ENCODE measurements around the gene DR1.

The DR1 gene

GRCh38 chr1:93345633-93346420, at the start of gene DR1:
Gene DR1 (plus strand): TSS chr1:93345907. CDS start chr1:93346646, 739 bp downstream.
- peak; percentile 77 to 88 (median 86) for DNase-seq (ENCODE audit: low read depth in 2 of 3, low spot score in 2 of 3)

GRCh38 chr1:93296555-93297154, 49.1 kb upstream of the DR1 start:
- no peak for DNase-seq (ENCODE audit: low read depth in 2 of 3, low spot score in 2 of 3)

GRCh38 chr1:93301131-93301530, 44.6 kb upstream of the DR1 start:
- no peak for DNase-seq (ENCODE audit: low read depth in 2 of 3, low spot score in 2 of 3)

DNA sequence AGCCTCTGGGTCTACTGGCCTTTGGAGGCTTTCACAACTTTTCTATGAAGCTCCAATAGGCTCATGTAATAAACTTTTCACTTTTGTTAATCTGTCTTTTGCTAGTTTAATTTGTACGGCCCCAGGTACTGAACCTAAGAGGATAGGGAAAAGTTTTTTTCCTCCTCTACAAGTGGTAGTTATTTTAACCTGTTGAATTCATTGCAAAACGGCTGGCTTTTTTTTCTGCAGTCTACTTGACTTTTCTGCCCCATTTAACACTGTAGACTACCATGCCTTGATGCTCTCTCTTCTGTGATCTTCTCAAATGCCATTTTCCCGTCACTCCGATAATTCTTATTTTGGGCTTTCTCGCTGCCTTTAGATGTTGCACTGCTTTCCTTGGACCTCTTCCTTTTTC, 43.6 kb upstream of the DR1 start:
- DNase-seq (ENCODE audit: low read depth in 2 of 3, low spot score in 2 of 3), result no peak

DNA sequence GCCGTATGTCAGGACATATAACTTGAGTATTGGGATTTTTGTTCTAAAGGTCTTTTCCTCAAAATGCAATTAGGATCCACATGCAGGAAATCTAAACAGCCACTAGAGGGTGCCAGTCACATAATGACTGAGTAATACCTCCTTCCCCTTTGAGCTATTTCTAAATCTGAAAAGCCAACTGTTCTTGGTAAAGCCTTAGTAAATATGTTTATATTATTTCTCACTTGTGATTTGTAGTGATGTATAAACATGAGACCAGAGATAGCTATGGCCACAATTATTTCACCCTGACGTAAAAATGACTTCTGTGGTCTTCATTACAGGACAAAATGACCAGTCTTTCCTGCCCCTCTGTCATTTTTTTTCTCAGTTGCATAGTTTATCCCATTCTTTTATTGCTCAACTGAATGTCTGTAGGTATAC, 41.0 kb upstream of the DR1 start:
- no peak for DNase-seq (ENCODE audit: low read depth in 2 of 3, low spot score in 2 of 3)

DNA sequence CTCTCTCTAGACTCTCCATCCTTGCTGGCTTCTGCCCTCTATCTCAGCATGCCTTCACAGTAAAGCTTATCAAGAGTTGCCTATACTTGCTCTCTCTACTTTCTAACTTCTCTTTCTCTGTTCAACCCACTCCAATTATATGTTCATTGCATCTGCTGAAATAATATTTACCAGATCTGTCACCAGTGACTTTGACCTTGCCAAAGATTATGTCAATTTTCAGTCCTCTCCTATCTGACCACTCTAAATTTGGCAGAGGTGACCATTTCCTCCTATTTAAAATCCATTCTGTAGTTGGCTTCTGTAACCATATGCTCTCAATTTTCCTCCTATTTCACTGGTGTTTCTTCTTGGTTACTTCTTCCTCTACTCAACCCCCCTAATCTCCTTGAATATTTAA, 38.8 kb upstream of the DR1 start:
- DNase-seq (ENCODE audit: low read depth in 2 of 3, low spot score in 2 of 3), result no peak

DNA sequence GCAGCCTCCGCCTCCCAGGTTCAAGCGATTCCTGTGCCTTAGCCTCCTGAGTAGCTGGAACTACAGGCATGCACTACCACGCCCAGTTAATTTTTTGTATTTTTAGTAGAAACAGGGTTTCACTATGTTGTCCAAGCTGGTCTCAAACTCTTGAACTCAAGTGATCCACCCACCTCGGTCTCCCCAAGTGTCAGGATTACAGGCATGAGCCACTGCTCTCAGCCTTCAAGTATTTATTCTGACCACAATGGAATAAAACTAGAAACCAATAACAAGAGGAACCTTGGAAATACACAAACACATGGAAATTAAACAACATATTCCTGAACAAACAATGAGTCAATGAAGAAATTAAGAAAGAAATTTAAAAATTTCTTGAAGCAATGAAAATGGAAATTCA, 32.7 kb upstream of the DR1 start:
- no peak for DNase-seq (ENCODE audit: low read depth in 2 of 3, low spot score in 2 of 3)

GRCh38 chr1:93317207-93317606, 28.5 kb upstream of the DR1 start:
- DNase-seq (ENCODE audit: low read depth in 2 of 3, low spot score in 2 of 3), result no peak

DNA sequence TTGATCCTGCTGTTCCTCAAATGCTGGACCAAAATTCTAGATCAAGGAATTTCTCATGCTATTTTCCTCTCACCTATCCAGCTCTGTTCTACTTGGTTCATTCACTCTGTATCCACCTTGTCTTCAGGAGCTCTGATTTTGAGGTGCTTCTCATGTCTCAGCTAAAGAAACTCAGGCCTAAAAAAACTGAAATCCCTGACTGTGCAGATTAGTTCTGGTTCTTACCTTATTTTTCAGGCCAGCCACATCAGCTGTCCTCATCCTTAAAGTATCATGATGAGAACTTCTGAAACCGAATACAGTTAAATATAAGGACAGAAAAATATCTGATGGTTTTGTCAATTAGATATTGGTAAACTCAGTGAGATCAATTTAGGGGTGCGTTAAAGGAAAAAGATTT, 27.8 kb upstream of the DR1 start:
- DNase-seq (ENCODE audit: low read depth in 2 of 3, low spot score in 2 of 3), result no peak

DNA sequence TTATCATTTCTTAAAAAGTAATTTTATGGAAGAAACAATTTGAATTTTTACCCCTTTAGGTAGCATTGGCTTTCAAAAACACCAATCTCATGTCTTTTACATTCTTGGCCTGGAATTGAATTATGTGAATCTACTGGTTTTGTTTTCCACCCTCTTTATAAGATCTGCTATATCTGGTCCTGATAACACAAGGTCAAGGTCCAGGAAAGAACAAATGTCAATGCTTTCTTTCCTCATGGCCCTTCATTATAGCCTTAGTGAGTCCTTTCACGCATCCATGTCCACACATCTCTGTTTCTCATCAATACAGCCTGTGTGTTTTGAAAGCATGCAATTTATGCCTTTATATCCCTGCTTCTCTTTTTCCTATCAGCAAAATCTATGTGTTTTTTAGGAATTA, 24.0 kb upstream of the DR1 start:
- DNase-seq (ENCODE audit: low read depth in 2 of 3, low spot score in 2 of 3), result no peak

GRCh38 chr1:93322349-93322748, 23.4 kb upstream of the DR1 start:
- no peak for DNase-seq (ENCODE audit: low read depth in 2 of 3, low spot score in 2 of 3)

DNA sequence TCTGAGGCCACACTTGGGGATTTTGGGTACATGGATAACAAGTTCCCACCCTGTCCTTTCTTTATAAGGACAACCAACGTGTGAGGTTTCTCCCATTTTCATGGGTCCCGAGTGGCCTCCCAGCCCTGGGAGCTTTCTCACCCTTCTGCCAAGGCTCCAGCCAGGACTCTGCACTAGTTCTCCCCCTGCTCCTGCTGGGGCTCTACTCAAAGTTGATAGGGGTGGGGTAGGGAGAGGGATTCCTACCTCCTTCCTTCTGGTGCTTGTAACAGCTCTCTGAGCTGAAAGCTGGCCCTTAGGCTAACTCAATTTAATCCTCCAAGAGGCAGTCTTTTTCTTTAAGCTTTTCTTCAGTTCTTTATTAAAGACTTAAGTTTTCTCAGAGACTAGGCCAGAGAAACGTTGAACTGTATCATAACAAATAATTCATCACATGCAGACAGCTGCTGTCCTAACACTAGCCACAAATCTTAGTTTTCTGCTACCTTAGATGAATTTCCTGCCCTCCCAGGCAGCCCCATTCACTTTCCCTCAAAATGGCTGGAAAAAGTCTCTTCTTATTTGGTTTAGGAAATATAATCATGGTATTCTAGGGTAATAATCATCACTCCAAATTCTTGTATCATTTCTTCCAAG, 22.4 kb upstream of the DR1 start:
- DNase-seq (ENCODE audit: low read depth in 2 of 3, low spot score in 2 of 3), result no peak

GRCh38 chr1:93324486-93325464, 20.9 kb upstream of the DR1 start:
- DNase-seq (ENCODE audit: low read depth in 2 of 3, low spot score in 2 of 3), result no peak

DNA sequence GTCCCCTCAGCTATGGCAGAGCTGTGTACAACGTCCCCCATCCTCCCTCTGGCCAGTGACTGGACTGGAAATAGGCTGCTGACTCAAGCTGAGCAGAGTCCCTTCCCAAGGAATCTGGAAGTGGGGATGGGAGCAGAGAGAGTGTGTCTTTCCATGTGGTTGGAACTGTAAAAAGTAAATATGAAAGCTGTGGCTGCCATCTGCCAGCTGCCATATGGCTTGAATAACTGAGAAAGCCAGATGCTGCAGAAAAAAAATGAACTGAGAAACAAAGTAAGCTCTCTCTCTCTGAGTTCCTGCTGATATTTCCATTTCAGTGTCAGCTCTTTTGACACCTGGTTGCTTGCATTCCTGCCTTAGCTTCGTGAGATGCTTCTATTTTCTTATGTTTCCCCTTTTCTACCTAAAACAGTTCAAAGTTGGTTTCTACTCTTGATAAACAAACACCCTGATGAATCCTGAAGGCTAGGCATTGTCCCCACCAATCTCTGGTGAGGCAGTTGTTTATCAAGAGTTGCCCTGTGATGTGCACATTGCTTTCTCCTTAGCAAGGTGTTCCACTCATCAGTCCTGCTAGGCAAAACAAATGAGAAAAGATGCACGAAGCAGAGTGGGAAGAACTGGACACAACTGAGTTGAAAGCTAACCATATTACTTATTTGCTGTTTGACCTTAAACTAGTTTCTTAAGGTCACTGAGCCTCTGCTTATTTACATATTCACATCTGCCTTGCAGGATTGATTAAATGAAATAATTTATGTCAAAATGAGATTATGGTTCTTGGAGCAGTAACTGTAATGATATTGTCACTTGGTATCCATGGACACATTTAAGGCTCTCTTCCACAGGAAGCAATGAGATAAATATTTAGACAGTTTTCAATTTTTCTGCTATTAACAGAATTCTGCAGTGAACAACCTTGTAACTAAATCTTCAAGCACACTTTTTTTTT, 16.6 kb upstream of the DR1 start:
- no peak for DNase-seq (ENCODE audit: low read depth in 2 of 3, low spot score in 2 of 3)

DNA sequence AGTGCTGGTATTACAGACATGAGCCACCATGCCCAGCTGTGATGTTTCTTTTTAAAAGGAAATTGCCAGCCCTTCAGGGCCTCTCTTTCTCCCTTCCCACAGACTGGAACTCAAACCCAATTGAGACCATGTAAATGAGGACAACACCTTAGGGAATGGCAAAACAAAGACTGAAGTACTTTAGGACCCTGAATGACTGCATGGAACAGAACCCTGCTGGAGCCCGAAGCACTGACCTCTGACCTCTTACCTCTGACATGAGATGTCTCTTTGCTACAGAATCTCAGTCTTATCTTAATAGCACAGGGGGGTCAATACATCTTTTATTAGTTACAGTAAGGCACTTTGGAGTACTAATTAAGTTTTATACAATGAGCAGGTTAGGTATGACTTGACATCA, 15.5 kb upstream of the DR1 start:
- no peak for DNase-seq (ENCODE audit: low read depth in 2 of 3, low spot score in 2 of 3)

- no peak for DNase-seq (ENCODE audit: low read depth in 2 of 3, low spot score in 2 of 3)
These were observed 15.1 kb upstream of the DR1 start for GRCh38 chr1:93330617-93331016.

- no peak for DNase-seq (ENCODE audit: low read depth in 2 of 3, low spot score in 2 of 3)
These were observed 14.3 kb upstream of the DR1 start for GRCh38 chr1:93331412-93331811.

DNA sequence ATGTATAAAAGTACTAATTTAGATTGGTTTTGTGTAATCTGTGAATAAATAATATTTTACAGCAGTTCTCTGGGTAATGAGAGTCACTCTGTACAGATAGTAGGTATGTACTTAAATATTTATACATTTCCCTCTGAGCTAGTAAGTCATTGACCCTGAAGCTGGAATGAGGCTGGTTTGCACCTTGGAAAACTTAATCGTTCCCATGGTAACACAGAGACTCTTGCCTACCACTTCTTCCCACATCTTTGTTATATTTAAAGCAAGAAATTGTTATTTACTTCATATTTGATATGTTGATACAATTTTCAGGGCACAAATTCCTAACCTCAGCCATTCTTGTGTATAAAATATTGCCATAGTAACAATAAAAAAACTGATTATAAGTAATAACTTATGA, 13.3 kb upstream of the DR1 start:
- no peak for DNase-seq (ENCODE audit: low read depth in 2 of 3, low spot score in 2 of 3)

- DNase-seq (ENCODE audit: low read depth in 2 of 3, low spot score in 2 of 3), result no peak
These were observed 7.1 kb upstream of the DR1 start for GRCh38 chr1:93338387-93339146.
